Fibroblast of pulmonary artery (primary cell): ENCODE data around the gene TLCD2.

ENCODE experiments used
- DNase-seq: peaks from one replicate; pipeline ENCODE4 v3.0.0-alpha.2; 2010; ENCODE audit warnings: low read depth
- H3K4me3 ChIP-seq: replicated peaks from 2 replicates; pipeline ENCODE4 v1.5.1; 2011; ENCODE audit warnings: low read depth, mild to moderate bottlenecking, control low read depth, low read length, moderate library complexity
- CTCF ChIP-seq: IDR thresholded peaks from 2 replicates; pipeline ENCODE4 v1.5.1; 2011; ENCODE audit warnings: mild to moderate bottlenecking, control low read depth, low read length, inconsistent platforms; ENCODE audit errors: missing control alignments

Gene TLCD2

GRCh38 chr17:1753767-1754429 lies 43.7 kb upstream of the TLCD2 start:
- DNase-seq: no peak
- TF ChIP-seq CTCF: no peak
- no peak overlapping the region for H3K4me3 ChIP-seq

DNA sequence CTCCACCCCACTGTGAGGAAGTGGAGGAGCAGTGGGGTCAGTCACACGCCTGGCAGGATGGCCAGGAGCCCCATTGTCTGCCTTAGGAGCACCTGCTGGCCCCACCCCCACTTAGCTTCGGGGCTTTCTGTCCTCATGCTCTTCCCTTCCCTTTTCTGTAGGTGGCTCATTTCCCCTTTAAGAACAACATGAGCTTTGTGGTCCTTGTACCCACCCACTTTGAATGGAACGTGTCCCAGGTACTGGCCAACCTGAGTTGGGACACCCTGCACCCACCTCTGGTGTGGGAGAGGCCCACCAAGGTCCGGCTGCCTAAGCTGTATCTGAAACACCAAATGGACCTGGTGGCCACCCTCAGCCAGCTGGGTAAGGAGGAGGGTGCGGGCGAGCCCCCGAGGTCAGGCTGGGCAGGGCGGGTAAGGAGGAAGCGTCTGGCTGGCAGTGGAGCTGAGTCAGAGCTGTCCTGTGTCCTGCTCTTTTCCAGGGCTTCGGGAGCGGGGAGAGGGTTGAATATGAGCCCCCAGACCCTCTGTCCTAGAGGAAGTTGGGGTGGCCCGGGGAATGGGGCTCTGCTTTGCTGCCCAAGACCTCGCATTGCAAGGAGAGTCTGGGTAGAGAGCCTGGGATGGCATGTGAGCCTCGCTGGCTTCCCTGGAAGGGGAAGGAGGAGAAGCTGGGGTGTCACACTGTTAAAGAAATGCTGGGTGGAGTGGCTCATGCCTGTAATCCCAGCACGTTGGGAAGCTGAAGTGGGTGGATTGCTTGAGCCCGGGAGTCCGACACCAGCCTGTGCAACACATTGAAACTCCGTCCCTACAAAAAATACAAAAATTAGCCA lies 42.5 kb upstream of the TLCD2 start:
- H3K4me3 ChIP-seq: no peak overlapping the region
- no peak for TF ChIP-seq CTCF
- no peak for DNase-seq

- no peak for DNase-seq
- TF ChIP-seq CTCF: no peak
- no peak overlapping the region for H3K4me3 ChIP-seq
Measured at GRCh38 chr17:1750628-1751027, 40.5 kb upstream of the TLCD2 start.

GRCh38 chr17:1746975-1747543 lies 36.9 kb upstream of the TLCD2 start:
- no peak for TF ChIP-seq CTCF
- no peak overlapping the region for H3K4me3 ChIP-seq
- peak; percentile 44 for DNase-seq

- DNase-seq: no peak
- no peak for TF ChIP-seq CTCF
- H3K4me3 ChIP-seq: no peak overlapping the region
Measured at GRCh38 chr17:1745513-1746020, 35.4 kb upstream of the TLCD2 start.

DNA sequence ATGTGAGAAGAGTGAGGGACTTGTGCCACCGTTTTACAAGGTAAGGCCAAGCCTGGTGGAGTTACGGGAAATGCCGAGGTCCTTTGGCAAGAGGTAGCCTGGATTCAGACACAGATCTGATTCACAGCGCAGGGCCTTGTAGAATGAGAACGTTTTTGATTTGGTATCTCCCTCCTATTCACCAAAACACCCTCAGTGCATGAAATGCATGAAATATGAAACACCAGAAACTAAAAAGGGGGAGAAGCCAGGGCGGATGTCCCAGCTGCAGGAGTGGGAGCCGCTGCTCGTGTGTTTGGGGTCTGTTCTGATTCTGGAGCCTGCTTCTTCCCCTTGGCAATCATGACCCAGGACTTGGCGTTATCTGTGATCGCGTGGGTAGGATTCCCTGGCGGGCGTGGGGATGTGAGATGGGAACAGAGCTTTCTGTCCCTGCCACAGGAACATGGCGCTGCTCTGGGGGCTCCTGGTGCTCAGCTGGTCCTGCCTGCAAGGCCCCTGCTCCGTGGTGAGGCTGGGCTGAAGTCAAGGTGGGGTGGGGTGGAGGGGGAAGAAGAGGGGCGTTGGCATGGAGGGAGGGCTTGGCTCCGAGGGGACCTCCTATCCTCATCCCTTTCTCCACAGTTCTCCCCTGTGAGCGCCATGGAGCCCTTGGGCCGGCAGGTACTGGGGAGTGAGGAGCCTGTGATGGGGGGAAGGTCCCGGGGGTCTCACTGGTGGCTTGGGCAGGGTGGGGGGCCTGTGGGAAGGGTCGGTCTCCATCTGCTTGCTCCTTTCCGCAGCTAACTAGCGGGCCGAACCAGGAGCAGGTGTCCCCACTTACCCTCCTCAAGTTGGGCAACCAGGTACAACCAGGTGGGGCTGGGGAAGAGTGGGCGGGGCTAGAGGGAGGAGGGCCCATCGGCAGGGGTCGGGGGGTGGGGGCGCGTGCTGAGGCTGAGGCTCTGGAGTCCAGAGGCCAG lies 34.7 kb upstream of the TLCD2 start:
- TF ChIP-seq CTCF: no peak
- DNase-seq: no peak
- H3K4me3 ChIP-seq: no peak overlapping the region
